Neural cell (in vitro differentiated cells): ENCODE measurements around the gene BCKDK. TPM values are rescaled to one million over a fixed set of nuclear protein-coding genes. Genes with fewer than 3 reads are reported as not detected.
A peak's percentile ranks its signal among the peaks of the same experiment; 100 is the strongest.

Experiments
- H2AFZ ChIP-seq: fragments of 200-600, 300-800 bp; sonication (generic), shearing (Covaris generic); 2 replicates; pipeline ENCODE4 v1.6.0; 2014; ENCODE audit warnings: low read depth, mild to moderate bottlenecking, antibody characterized with exemption, low read length, moderate library complexity
- H3F3A ChIP-seq: fragments of 200-600 bp; shearing (Covaris generic); 2 replicates; pipeline ENCODE4 v1.6.1; 2016; ENCODE audit warnings: mild to moderate bottlenecking, moderate library complexity, mixed read lengths, antibody characterized with exemption, low read length; ENCODE audit not compliant: insufficient read depth, poor library complexity, severe bottlenecking
- H3K27ac ChIP-seq: fragments of 200-600, 300-800 bp; sonication (generic), shearing (Covaris generic); 2 replicates; pipeline ENCODE4 v1.5.1; 2014; ENCODE audit warnings: mild to moderate bottlenecking, low read length, moderate library complexity
- H3K27me3 ChIP-seq: fragments of 300-800, 200-600 bp; sonication (generic), shearing (Covaris generic); 2 replicates; pipeline ENCODE4 v1.6.0; 2014; ENCODE audit warnings: mild to moderate bottlenecking, low read depth, low read length, moderate library complexity; ENCODE audit not compliant: insufficient read depth
- H3K36me3 ChIP-seq: fragments of 300-800, 200-600 bp; sonication (generic), shearing (Covaris generic); 2 replicates; pipeline ENCODE4 v1.5.1; 2014; ENCODE audit warnings: mild to moderate bottlenecking, antibody characterized with exemption, low read length, moderate library complexity; ENCODE audit not compliant: insufficient read depth
- H3K4me2 ChIP-seq: fragments of 300-800, 200-600 bp; sonication (generic), shearing (Covaris generic); 2 replicates; pipeline ENCODE4 v1.6.0; 2014; ENCODE audit warnings: mild to moderate bottlenecking, low read length
- H3K4me3 ChIP-seq: fragments of 300-800, 200-600 bp; sonication (generic), shearing (Covaris generic); 2 replicates; pipeline ENCODE4 v1.5.1; 2014; ENCODE audit warnings: mild to moderate bottlenecking, low read length, moderate library complexity
- H3K79me2 ChIP-seq: fragments of 200-600 bp; shearing (Covaris generic); replicated peaks from 2 replicates; pipeline ENCODE4 v1.6.0; 2014; ENCODE audit warnings: mild to moderate bottlenecking, low read length, moderate library complexity; ENCODE audit not compliant: insufficient read depth
- H3K9ac ChIP-seq: fragments of 300-800, 200-600 bp; sonication (generic), shearing (Covaris generic); 2 replicates; pipeline ENCODE4 v1.6.1; 2016; ENCODE audit warnings: mild to moderate bottlenecking, low read length, mixed read lengths
- H3K9me2 ChIP-seq: fragments of 200-600 bp; shearing (Covaris generic); 2 replicates; pipeline ENCODE4 v1.6.1; 2016; ENCODE audit warnings: mild to moderate bottlenecking, low read length, mixed read lengths; ENCODE audit not compliant: insufficient read depth
- H3K9me3 ChIP-seq: fragments of 200-600, 300-800 bp; sonication (generic), shearing (Covaris generic); 2 replicates; pipeline ENCODE4 v1.6.1; 2016; ENCODE audit warnings: mild to moderate bottlenecking, mixed run types, low read length, moderate library complexity, mixed read lengths
- H4K20me1 ChIP-seq: fragments of 200-600 bp; shearing (Covaris generic); 2 replicates; pipeline ENCODE4 v1.6.1; 2016; ENCODE audit warnings: mild to moderate bottlenecking, mixed run types; ENCODE audit not compliant: insufficient read depth
- EP300 ChIP-seq: fragments of 450-650 bp; conservative IDR thresholded peaks from 2 replicates; pipeline ENCODE4 v1.6.1; 2014; ENCODE audit warnings: antibody characterized with exemption, mild to moderate bottlenecking, moderate library complexity; ENCODE audit not compliant: poor library complexity, severe bottlenecking
- EZH2 ChIP-seq: fragments of 200-600, 300-800 bp; shearing (Covaris generic), sonication (generic); IDR thresholded peaks from 2 replicates; pipeline ENCODE4 v1.6.1; 2014; ENCODE audit warnings: antibody characterized with exemption, low read length, borderline replicate concordance, mild to moderate bottlenecking; ENCODE audit not compliant: insufficient read depth, poor library complexity, severe bottlenecking
- MXI1 ChIP-seq: fragments of 450-650 bp; conservative IDR thresholded peaks from 2 replicates; pipeline ENCODE4 v1.6.1; 2014; ENCODE audit warnings: antibody characterized with exemption, mild to moderate bottlenecking; ENCODE audit not compliant: poor library complexity, severe bottlenecking
- POLR2AphosphoS5 ChIP-seq: IDR thresholded peaks from 2 replicates; pipeline ENCODE4 v1.6.1; 2012
- RAD21 ChIP-seq: fragments of 450-650 bp; conservative IDR thresholded peaks from 2 replicates; pipeline ENCODE4 v1.6.1; 2014; ENCODE audit warnings: antibody characterized with exemption, mild to moderate bottlenecking, moderate library complexity
- SMC3 ChIP-seq: fragments of 450-650 bp; conservative IDR thresholded peaks from 2 replicates; pipeline ENCODE4 v1.6.1; 2014; ENCODE audit warnings: antibody characterized with exemption, mild to moderate bottlenecking, moderate library complexity; ENCODE audit not compliant: poor library complexity
- TAF1 ChIP-seq: IDR thresholded peaks from 2 replicates; pipeline ENCODE4 v1.6.1; 2012; ENCODE audit warnings: low read depth
- polyA plus RNA-seq: library from polyadenylated mRNA; depleted of rRNA; stranded (reverse); fragments of >200 nt; gene quantifications from 2 replicates; pipeline ENCODE4 v1.2.3, GENCODE V29; 2014
- TF ChIP-seq, protein P1 (sequence below): IDR thresholded peaks from 2 replicates; pipeline ENCODE4 v1.6.1; 2012; ENCODE audit warnings: borderline replicate concordance
- TF ChIP-seq, protein P2 (sequence below): fragments of 450-650 bp; IDR thresholded peaks from 2 replicates; pipeline ENCODE4 v1.5.1; 2014; ENCODE audit warnings: antibody characterized with exemption, mild to moderate bottlenecking, moderate library complexity; ENCODE audit not compliant: poor library complexity, severe bottlenecking

Gene BCKDK
- polyA plus RNA-seq, 1 donor from 2014 or later: 26.8 TPM

DNA sequence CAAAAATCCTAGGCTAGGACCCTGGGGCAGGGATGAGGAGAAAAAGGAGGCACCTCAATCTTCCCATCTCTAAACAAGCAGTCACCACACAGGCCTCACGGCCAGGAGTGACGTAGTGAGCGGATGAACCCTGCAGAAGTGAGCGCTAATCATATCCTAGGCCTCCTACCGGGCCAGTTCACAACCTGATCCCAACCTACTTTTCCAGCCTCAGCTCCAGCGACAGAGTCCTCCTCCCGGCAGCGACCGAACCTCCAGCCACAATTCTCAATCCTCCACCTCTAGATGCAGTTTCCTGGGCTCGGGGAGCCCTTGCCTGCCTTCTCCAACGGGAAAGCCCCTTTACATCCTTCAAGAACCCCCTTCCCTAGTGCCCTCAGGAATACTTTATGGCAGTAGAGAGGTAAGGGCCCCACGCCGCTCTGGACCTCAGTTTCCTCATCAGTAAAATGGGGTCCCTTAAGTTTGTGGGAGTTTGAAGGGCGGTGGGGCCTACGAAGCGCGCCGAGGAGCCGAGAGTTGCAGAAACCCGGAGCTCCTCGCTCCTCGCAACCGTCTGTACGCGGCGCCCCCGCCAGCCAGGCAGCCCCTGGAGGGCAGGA is 35.5 kb upstream of the BCKDK start:
- H2AFZ ChIP-seq: peak overlapping the region; percentile 87
- no peaks in the 10 kb centered on the region for H3K9me3 ChIP-seq
- H3K27ac ChIP-seq: peak overlapping the region; percentile 95
- no peaks in the 10 kb centered on the region for H3K36me3 ChIP-seq
- H3K9me2 ChIP-seq: no peaks in the 10 kb centered on the region
- peak overlapping the region; percentile 77 for H3K4me3 ChIP-seq
- no peaks in the 10 kb centered on the region for H3K27me3 ChIP-seq
- peaks cover 47% of the 10 kb centered on the region for H3K79me2 ChIP-seq
- H4K20me1 ChIP-seq: no peaks in the 10 kb centered on the region
- TF ChIP-seq SMC3: no peak
- TF ChIP-seq MXI1: no peak
- no peak for TF ChIP-seq TAF1
- TF ChIP-seq RAD21: no peak
- TF ChIP-seq, protein P1, sequence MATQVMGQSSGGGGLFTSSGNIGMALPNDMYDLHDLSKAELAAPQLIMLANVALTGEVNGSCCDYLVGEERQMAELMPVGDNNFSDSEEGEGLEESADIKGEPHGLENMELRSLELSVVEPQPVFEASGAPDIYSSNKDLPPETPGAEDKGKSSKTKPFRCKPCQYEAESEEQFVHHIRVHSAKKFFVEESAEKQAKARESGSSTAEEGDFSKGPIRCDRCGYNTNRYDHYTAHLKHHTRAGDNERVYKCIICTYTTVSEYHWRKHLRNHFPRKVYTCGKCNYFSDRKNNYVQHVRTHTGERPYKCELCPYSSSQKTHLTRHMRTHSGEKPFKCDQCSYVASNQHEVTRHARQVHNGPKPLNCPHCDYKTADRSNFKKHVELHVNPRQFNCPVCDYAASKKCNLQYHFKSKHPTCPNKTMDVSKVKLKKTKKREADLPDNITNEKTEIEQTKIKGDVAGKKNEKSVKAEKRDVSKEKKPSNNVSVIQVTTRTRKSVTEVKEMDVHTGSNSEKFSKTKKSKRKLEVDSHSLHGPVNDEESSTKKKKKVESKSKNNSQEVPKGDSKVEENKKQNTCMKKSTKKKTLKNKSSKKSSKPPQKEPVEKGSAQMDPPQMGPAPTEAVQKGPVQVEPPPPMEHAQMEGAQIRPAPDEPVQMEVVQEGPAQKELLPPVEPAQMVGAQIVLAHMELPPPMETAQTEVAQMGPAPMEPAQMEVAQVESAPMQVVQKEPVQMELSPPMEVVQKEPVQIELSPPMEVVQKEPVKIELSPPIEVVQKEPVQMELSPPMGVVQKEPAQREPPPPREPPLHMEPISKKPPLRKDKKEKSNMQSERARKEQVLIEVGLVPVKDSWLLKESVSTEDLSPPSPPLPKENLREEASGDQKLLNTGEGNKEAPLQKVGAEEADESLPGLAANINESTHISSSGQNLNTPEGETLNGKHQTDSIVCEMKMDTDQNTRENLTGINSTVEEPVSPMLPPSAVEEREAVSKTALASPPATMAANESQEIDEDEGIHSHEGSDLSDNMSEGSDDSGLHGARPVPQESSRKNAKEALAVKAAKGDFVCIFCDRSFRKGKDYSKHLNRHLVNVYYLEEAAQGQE: peak; percentile 83
- TF ChIP-seq EP300: no peak
- H3K9ac ChIP-seq: peak overlapping the region; percentile 96
- peak overlapping the region; percentile 80 for H3K4me2 ChIP-seq
- H3F3A ChIP-seq: no peaks in the 10 kb centered on the region

DNA sequence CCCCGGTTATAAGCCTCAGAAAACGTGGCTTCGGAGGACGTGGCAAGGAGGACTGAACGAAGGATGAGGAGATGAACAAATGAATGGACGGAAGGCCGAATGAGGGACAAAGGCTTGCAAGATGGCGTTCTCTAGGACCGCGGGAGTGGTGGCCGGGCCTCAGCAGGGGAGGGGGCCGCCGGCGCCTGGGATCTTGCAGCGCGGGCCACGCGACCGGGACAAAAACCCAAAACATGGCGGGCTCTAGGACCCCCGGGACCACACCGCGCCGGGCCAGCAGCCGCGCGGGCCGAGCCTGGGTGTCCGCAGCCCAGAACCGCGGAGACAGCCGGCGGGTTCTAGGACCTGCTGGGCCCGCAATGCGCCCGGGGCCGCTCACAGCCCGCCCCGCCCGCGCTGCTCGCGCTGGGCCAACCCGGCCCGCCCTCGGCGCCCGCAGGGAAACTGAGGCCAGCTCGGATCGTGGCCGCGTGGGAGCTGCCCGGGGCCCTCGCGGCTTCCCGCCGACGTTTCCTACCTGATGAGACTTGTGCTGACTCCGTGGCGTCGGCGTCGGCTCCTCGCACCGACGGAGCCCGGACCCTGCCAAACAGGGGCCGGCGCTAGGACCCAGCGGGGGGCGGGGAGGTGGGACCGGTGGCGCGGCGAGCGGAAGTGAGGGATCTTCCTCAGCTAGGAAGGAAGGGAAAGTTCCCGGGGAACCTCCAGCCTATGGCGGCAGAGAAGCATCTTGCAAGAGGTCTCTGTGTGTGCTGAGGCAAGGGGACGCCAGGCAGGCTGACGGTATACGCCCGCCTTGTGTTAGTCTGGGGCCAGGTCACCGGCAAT is 34.8 kb upstream of the BCKDK start:
- Histone ChIP-seq H3K27ac (peak overlapping the region; percentile 95), H3K4me3 (peak overlapping the region; percentile 77), H2AFZ (peak overlapping the region; percentile 87), H4K20me1 (no peaks in the 10 kb centered on the region), H3K9ac (peak overlapping the region; percentile 96), H3K36me3 (no peaks in the 10 kb centered on the region), H3K9me3 (no peaks in the 10 kb centered on the region), H3F3A (no peaks in the 10 kb centered on the region), H3K9me2 (no peaks in the 10 kb centered on the region), H3K27me3 (no peaks in the 10 kb centered on the region), H3K4me2 (no peak overlapping the region), H3K79me2 (peaks cover 52% of the 10 kb centered on the region)
- TF ChIP-seq RAD21 (no peak), SMC3 (no peak), POLR2AphosphoS5 (peak; percentile 84), MXI1 (peak; percentile 36), TAF1 (peak; percentile 76), EZH2 (no peak), EP300 (peak; percentile 43)
- TF ChIP-seq, protein P1: no peak
- TF ChIP-seq, protein P2, sequence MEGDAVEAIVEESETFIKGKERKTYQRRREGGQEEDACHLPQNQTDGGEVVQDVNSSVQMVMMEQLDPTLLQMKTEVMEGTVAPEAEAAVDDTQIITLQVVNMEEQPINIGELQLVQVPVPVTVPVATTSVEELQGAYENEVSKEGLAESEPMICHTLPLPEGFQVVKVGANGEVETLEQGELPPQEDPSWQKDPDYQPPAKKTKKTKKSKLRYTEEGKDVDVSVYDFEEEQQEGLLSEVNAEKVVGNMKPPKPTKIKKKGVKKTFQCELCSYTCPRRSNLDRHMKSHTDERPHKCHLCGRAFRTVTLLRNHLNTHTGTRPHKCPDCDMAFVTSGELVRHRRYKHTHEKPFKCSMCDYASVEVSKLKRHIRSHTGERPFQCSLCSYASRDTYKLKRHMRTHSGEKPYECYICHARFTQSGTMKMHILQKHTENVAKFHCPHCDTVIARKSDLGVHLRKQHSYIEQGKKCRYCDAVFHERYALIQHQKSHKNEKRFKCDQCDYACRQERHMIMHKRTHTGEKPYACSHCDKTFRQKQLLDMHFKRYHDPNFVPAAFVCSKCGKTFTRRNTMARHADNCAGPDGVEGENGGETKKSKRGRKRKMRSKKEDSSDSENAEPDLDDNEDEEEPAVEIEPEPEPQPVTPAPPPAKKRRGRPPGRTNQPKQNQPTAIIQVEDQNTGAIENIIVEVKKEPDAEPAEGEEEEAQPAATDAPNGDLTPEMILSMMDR: peak; percentile 16
